Fibroblast of peridontal ligament (primary cell): ENCODE measurements around the gene TMEM150A.
"Not testable (repeated sequence)": the region's sequence is repeated elsewhere in the genome, so short reads cannot be mapped to it uniquely, and the experiment has no call there.

Source experiments
- DNase-seq: peaks from one replicate; pipeline ENCODE4 v3.0.0-alpha.2; 2010; ENCODE audit errors: extremely low read depth

TMEM150A gene

DNA sequence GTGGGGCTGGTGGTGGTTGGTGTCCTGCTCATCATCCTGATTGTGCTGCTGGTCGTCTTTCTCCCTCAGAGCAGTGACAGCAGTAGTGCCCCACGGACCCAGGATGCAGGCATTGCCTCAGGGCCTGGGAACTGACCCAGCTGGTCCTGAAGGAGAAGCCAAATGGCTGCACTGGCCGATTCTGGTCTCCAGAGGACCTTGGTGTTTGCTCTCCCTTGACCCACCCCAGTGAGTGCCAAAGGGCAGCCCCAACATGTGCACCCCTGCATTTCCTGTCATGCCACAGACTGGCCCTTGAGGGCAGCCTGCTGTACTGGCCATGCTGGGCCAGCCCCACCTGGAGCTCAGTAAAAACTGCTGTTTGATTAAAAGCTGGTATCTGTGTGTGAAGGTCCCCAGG is 9.5 kb downstream of the TMEM150A start:
- DNase-seq, result no peak

DNA sequence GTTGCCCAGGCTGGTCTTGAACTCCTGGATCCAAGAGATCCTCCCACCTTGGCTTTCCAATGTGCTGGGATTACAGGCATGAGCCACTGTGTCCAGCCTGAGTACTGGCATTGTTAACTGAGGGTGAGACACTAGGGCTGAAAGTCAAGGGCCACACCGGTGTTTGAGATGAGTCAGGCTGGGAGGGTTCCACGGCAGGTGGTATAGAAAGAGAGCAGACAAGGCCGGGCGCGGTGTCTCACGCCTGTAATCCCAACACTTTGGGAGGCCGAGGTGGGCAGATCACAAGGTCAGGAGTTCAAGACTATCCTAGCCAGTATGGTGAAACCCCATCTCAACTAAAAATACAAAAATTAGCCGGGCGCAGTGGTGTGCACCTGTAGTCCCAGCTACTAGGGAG is 10.2 kb downstream of the TMEM150A start:
- not testable (repeated sequence) for DNase-seq

DNA sequence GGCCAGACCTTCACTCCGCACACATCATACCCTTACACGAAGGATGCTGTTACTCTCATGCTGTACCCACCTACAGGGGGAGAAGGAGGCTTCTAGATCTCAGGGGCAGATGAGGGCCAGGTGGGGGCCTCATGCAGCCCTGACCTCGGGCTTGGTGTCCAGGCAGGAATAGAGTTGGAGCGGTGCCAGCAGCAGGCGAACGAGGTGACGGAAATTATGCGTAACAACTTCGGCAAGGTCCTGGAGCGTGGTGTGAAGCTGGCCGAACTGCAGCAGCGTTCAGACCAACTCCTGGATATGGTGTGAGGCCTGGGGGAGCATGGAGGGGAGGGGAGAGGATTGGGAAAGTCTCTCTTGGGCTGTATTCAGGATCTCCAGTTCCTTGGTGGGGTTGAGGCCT is 10.9 kb downstream of the TMEM150A start:
- DNase-seq, result no peak

DNA sequence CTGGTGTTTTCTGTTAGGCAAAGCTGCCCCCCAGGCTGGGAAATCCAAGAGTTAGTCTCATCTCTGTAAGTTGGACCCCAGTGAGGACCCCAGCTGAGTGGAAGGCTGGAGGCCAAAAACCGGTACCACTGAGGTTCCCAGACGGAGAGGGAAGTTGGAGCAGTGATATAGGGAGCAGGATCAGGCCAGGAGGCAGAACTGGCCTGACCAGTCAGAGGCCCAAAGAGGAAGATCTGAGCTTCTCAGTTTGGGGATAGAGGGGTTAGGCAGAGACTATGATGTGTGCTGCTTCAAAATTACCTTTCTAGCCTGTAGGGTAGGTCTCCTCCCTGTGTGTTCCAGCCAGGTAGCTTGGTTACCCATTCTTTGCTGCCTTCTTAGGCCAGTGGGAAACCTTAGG is 11.5 kb downstream of the TMEM150A start:
- DNase-seq, result no peak

DNA sequence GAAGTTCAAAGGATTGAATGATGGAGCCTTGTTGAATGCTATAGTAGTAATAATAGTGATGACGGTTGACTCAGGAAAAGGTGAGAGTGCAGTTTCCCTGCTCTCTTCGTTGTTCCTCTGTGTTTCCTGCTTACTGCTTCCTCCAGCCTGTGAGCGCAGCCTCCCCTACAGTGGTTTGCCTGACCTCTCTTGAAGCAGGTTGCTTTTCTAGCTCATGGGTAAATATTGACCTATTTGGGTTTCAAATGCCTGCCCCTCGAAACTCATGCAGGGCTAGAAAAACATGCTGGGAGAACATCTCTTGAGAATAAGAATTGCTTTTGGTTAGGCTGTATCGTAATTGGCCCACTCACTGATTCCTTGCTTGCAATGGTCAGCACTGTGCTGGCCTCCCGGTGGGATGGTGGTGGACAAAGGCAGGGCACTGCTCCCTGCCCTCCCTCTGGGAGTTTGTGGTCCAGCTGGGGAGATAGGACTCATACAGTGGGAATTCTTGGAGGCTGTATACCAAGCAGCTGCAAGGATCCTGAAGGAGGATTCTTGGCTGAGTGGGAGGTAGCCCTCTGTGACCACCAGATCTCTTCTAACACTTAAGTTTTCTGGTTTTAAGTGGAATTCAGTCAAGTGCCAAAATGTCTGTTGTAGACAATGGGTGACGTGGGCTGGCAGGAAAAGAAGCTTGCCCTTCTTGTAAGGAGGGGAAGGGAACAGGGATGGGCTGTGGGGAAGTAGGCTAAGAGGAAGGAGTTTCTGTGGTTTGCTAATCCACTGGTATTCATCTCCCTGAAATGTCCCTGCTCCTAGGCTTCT is 12.3 kb downstream of the TMEM150A start:
- DNase-seq, result peak; percentile 98

DNA sequence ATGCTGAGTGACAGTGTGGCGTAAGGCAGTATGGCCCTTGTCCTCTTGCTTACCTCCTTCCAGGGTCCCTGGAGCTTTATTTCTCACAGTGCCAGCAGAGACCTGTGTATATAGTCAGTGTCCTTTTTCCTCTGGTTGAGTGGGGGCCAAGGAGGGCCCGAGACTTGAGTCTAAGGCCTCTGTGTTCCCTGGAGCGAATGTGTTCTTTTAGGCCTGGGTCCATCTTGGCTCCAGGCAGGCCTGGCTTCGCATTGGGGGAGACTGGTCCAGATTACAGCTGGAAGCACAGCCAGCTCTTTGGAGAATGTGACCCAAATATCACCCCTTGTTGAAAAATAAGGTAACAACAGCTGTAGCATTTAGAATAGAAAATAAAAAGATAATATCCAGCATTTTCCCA is 13.3 kb downstream of the TMEM150A start:
- no peak for DNase-seq

DNA sequence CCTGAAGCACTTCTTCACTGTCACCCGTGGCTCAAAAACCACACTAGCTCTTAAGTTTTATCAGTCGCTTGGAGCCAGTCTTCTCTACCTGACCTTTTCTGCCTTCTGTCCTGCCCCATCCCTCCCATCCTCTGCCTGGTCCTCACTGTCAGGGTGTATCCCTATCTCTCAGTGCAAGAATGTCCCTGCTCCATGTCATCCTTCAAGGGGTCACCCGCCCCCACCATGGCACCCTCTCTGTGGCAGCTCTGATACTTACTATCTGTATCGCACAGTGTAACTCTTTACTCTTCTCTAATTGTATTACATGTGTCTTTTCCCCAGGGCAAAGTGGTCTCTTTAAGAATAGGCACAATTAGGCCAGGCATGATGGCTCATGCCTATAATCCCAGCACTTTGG is 13.9 kb downstream of the TMEM150A start:
- no peak for DNase-seq

DNA sequence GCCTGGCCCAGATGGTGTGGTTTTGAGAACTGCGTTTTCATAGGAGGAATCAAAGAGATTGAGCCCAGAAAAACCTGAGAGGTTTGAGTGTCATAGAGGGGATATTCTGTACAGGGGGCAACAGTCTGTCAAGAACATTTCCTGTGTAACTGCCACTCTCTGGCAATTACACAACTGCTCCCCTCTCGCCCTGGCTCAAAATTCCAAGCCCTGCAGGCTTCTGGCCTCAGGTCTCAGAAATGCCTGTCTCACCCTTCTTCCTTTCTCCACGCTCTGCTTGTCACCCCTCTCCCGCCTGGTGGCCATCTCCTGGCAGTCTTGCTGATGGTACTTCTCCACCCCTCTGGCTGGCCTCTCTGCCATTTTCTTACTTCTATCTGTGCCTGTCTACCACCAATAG is 14.3 kb downstream of the TMEM150A start:
- DNase-seq, result no peak

DNA sequence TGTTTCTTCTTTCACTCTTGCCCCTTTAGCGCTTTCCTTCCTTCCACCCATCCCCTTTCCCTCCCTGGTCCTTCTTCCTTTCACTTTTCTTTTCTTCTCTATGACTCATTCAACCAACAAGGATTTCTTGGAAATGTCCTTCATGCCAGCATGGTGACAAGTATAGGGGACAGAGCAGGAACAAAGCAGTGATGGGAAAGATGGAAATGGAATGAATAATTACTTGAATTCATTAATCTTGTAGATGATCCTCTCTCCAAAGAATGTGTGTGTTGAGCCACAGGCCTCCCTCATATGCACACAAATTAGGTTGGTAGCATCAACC is 16.8 kb downstream of the TMEM150A start:
- peak; percentile 48 for DNase-seq

DNA sequence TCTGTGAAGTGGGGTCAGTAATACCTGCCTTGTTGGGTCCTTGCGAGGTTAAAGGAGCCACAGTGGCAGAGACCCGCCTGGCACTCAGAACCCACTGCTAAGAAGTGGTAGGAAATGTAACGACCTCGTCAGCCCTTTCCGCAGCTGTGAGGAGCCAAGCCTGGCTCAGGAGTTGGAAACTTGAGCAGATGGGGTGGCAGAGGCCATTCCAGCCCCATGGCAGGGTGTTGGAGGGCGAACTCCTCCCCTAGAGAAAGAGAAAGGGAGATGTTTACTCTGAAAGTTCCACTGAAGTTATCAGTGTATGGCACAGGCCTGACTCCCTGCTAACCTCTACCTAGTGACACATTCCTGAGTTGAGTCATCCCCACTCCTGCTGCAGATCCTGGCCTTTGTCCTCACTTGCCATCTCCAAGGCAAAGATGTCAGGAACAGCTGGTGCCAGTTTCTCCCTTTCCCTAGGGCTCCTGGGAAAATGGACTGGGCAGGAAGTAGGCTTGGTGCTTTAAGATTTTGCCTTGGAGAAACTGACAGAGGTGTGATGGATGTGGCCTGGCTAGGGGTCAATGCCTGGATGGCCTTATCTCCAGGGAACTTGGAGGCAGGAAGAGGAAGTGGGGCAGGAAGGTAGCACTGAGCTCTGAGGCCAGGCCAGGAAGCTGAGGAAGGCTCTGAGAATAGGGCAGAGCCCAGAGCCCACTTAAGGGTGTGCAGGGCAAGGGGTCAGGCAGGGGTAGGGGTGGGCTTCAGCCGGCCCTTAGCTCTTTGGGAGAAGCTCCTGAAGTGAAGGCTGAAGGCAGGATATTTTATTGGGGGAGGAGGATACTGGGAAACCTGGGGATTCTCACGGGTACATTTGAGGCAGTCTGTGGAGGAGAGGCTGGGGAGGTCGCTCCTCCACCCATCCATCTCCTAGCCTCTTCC is 17.4 kb downstream of the TMEM150A start:
- DNase-seq, result peak; percentile 36

DNA sequence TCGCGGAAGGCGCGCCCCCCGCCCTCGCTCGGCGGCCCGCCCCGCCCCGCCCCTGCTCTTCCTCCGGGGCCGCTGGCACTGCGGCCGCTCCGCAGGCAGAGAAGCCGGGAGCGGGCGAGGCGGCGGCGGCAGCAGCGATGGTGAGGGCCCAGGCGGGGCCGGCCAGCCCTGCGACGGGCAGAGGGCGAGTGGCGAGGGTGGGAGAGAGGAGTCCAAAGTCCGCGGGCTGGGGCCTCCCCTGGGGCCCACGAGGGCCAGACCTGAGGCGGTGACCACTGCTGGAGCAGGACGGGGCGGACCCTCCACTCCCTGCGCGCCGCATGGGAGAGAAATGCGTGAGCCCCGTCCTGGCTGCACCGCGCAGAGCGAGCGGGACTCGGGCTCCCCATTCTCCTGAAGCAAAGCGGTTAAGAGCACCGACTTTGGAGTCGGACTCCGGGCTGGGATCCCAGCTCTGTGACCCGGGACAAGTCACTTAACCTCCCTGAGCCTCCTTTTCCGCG is 18.1 kb downstream of the TMEM150A start, which contains the start of gene VAMP5:
TSS of gene VAMP5 (plus strand) at position 78 of the 503 bp plus-strand sequence. CDS start at position 138, 60 bp downstream.
- DNase-seq, result no peak

DNA sequence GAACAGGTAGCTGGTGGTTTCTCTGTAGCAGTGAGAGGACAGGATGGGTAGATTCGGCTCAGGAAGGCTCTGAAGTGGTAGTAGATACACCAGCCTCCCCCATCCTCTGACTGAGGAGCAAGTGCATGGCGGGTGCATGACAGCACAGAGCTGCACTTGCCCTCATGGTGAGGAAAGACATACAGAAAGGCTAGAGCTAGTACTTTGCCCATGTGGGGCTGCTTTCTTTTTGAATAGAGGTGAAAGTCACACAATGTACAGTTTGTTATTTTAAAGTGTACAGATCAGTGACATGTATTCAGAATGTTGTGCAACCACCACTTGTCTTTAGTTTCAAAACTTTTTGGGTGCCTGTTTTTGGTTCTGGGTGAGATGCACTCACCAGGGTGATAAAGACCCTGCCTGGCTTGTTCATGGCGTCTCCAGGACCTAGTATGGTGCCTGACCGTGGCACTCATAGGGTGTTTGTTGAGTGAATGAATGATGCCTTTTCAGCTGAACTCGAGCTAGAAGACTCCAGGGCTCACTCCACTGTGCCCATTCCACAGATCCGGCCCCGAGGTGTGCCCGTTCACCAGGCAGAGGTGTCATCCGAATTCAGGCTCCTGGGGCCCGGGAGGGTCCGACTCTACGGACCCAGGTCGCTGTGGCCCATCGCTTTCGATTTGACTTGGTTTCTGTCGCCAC is 18.7 kb downstream of the TMEM150A start:
- DNase-seq, result no peak

DNA sequence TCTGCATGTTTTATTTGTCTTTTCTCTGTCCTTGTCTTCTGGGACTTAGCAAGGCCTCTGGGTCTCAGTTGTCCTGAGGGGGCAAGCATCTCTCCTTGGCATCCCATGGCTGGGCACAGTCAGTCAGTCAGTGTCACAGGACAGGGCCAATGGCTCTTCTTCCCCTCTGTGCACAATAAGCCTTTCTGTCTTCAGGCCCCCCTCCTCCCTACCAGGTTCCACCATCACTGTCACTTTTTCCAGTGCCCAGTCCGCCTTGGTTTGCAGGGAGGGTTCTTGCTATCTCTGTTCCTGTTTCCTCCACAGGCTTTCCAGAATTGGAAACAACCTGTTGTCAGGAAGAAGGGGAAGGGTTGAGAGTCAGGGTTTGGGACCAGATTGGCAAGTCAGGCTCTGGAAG is 20.0 kb downstream of the TMEM150A start:
- DNase-seq, result no peak

DNA sequence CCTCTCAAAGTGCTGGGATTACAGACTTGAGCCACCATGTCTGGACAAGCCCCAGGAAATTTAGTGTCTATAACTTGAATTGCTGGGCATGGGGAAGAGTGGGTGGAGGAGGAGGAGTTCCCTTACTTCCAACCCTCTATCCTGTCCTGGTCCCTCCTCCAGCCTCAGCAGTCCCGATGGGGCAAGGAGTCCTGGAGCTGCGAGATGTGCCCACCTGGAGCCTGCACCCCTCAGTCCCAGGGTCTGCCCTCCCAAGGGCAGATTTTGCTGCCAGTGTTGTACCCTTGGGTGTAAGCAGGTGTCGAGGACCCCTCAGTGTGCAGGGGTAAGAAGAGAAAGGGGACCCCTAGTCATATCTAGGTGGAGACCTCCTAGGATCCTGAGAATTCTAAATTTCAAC is 22.3 kb downstream of the TMEM150A start:
- no peak for DNase-seq

DNA sequence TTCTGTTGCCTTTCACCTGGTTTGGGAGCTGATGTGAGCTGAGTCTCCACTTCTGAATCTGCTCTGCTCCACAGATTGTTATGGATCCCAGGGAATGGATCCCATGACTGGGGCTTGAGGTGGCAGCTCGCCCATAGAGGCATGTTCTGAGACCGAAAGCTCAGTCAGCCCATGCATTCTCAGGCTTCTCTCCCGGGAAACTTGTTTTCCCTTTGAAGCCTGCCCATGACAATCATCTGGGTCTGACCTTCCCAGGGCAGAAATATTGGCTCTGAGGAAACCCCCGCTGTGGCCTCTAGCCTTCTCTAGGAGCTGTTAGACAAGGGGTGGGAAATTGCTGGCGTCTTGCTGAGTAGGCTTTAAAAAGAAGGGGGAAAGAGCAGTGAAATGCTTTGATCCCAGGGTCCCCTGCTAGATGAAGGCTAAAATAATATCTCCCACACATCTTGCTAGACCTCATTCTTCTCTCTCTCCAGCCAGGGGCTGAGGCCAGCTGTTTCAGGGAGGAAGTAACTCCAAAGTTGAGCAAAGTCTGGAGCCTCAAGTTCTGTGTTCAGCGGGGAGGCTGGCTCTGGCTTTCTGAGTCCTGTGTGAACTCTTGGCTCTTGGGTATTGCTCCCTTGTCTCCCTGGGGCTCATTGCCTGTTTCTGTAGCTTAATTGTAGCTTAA is 23.1 kb downstream of the TMEM150A start:
- DNase-seq, result no peak

DNA sequence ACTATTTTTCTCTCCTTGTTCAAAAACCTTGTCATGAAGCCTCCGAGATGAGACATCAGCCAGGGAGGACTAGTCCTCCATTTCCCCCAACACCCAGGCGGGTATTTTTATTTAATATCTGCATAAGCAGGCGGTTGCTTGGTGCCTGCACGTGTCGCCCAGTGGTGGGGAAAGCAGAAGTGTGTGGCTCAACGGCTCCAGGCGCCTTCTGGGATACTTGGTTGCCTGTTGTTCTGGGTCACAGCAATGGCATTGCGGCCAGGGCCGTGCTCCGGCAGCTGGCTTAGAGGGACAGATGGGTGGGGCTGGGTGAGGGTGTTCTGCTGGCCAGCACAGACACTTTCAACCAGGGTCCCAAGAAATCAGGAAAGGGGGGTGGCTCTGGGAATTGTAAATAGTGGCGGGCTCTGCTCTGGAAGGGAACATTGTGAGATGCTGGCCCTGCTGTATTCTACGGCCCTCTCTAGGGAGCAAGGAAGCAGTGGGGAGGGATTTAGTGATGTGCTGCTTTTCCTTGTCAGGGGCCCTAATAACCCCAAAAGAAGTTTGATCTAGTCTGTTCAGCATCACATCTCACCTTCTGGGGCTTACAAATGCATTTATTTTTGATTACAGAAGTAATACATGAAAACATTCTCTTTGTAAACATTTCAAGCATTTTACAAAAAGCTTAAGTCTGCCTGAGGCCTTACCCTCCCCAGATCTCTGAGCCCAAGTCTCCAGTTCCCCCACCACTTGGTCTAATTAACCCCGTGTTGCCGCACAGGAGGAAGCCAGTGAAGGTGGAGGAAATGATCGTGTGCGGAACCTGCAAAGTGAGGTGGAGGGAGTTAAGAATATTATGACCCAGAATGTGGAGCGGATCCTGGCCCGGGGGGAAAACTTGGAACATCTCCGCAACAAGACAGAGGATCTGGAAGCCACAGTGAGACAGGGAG is 24.0 kb downstream of the TMEM150A start:
- no peak for DNase-seq

DNA sequence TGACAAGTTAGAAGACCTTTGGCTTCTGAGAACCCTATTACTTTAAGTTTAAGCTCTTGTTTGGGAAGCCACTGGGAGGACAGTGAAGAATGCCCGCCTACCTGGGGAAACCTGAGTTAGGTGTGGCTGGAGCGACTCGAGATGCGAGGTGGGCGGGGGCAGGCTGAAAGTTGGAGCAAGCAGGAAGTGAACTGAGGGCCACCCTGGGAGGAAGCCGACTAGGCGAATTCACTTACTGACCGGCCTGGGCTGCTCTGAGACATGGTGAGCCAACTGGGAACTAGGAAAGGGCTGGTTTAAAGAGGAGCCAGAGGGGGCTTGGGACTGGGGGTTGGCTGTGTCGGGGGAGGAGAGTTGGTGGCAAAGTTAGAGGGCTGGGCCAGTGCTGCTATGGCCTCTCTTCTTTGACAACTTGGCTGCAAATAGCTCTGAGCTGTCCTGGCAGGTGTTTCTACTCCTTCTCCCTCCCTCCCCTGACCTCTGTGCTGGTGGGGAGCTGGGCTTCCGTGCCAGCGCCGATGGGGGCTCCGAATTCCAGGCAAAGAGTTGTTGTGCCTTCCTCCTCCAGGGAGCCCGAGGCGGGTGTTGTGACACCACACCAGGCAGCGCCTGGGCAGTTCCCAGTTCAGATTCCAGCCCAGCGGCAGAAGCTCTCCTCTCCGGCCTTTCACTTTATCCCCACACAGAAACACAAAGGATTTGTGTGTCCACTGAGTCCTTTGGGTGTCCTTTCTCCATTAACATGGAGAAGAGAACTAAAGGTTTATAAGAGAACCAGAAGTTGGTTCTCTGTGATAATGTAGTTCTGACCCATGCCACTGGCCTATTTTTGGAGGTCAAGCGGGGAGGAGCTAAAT is 24.9 kb downstream of the TMEM150A start, which contains the start of gene VAMP8:
TSS of gene VAMP8 (plus strand) at position 201 of the 857 bp plus-strand sequence. CDS start at position 262, 61 bp downstream.
- DNase-seq, result no peak

DNA sequence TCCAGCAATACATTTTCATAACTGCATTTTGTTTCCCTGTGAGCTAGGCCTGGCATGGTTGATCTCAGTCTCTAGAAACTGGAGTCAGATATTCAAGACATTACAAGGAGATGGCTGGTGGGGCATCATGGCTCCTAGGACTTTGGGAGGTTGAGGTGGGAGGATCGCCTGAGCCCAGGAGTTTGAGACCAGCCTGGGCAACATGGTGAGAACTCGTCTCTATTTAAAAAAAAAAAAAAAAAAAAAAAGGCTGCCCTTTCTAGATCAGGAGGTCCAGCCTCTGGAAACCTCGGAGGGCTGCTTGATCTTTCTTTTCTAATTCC is 25.5 kb downstream of the TMEM150A start:
- DNase-seq, result no peak

DNA sequence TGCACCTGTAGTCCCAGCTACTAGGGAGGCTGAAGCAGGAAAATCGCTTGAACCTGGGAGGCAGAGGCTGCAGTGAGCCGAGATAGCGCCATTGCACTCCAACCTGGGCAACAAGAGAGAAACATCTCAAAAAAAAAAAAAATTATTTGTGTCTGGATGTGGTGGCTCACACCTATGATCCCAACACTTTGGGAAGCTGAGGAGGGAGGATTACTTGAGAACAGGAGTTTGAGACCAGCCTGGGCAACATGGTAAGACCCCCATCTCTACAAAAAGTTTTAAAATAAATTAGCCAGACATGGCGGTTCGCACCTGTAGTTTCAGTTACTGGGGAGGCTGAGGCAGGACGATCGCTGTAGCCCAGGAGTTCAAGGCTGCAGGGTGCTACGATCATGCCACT is 26.8 kb downstream of the TMEM150A start:
- DNase-seq, result no peak

DNA sequence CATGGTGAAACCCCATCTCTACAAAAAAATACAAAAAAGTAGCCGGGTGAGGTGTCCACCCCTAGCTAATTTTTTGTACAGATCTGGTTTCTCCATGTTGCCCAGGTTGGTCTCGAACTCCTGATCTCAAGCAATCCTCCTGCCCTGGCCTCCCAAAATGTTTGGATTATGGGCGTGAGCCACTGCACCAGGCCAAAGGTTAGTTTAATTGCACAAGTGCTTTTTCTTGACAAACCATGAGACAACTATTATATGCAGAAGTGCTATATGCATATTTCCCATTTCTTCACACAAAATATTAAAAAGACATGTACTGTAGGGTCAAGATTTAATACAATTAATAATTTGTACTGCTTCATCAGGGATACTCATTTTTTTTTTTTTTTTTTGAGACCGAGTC is 36.2 kb downstream of the TMEM150A start:
- no peak for DNase-seq
